Stimulated activated CD8-positive, alpha-beta memory T cell treated with anti-CD3 and anti-CD28 coated beads, Interleukin-4, amount 100 ng/mL, for 1 hour (primary cell): ENCODE measurements around the gene HMGCS2.
"Not testable (repeated sequence)": the region's sequence is repeated elsewhere in the genome, so short reads cannot be mapped to it uniquely, and the experiment has no call there.

Experiments
- DNase-seq, 2 donors: peaks; one replicate each; pipeline ENCODE4 v3.0.0-alpha.2; 2020; ENCODE audit warnings: low read depth in 2 of 2, low spot score in 1 of 2

The HMGCS2 gene

GRCh38 chr1:119790451-119791198, 21.9 kb upstream of the HMGCS2 start:
- no peak for DNase-seq

GRCh38 chr1:119787776-119788175, 19.1 kb upstream of the HMGCS2 start:
- no peak for DNase-seq

GRCh38 chr1:119786473-119787050, 17.9 kb upstream of the HMGCS2 start:
- DNase-seq = not testable (repeated sequence)

- not testable (repeated sequence) for DNase-seq
Observed at GRCh38 chr1:119786046-119786445, 17.3 kb upstream of the HMGCS2 start.

- no peak for DNase-seq
Observed at GRCh38 chr1:119784191-119784781, 15.6 kb upstream of the HMGCS2 start.

GRCh38 chr1:119783354-119784185, 14.9 kb upstream of the HMGCS2 start:
- DNase-seq = no peak

GRCh38 chr1:119782631-119783325, 14.1 kb upstream of the HMGCS2 start:
- DNase-seq = no peak

GRCh38 chr1:119781434-119782210, 12.9 kb upstream of the HMGCS2 start:
- DNase-seq = no peak

GRCh38 chr1:119779869-119780356, 11.2 kb upstream of the HMGCS2 start:
- no peak for DNase-seq

- no peak for DNase-seq
Observed at GRCh38 chr1:119778886-119779560, 10.3 kb upstream of the HMGCS2 start.

- no peak for DNase-seq
Observed at GRCh38 chr1:119778359-119778758, 9.7 kb upstream of the HMGCS2 start.

- no peak for DNase-seq
Observed at GRCh38 chr1:119774746-119775490, 6.2 kb upstream of the HMGCS2 start.

- no peak for DNase-seq
Observed at GRCh38 chr1:119773711-119774241, 5.1 kb upstream of the HMGCS2 start.

- DNase-seq = no peak
Observed at GRCh38 chr1:119772298-119772697, 3.6 kb upstream of the HMGCS2 start.

- no peak for DNase-seq
Observed at GRCh38 chr1:119771770-119772169, 3.1 kb upstream of the HMGCS2 start.

GRCh38 chr1:119771016-119771415, 2.3 kb upstream of the HMGCS2 start:
- no peak for DNase-seq

GRCh38 chr1:119767486-119767885, 1.2 kb downstream of the HMGCS2 start:
- DNase-seq = no peak

GRCh38 chr1:119766374-119766794, 2.3 kb downstream of the HMGCS2 start:
- DNase-seq = no peak

GRCh38 chr1:119764220-119764619, 4.5 kb downstream of the HMGCS2 start:
- DNase-seq = no peak
